ENCODE measurements around the gene BRD7. TPM values are rescaled to one million over a fixed set of nuclear protein-coding genes. Genes with fewer than 3 reads are reported as not detected.

The BRD7 gene
- total and polyA plus RNA-seq, 2 of the 13 experiments (the other 11 are each of a cell fraction or from before 2014, with no cell fraction given) = 82.3 to 149 TPM

GRCh38 chr16:50291719-50292565 lies 76.8 kb downstream of the BRD7 start (continued):
- TF ChIP-seq IRF1 (CRISPR knock-in tag; IDR thresholded peaks at IDR 0.05; ENCODE audit: low read depth) (no peak), ZUFSP (CRISPR knock-in tag; IDR thresholded peaks at IDR 0.05; ENCODE audit: borderline replicate concordance) (no peak), GMEB2 (CRISPR knock-in tag; IDR thresholded peaks at IDR 0.05; ENCODE audit: low read depth) (no peak), BCL3 (CRISPR knock-in tag; IDR thresholded peaks at IDR 0.05) (no peak; the same call in none of the 2 replicates), MED8 (CRISPR knock-in tag; IDR thresholded peaks at IDR 0.05; ENCODE audit: insufficient replicate concordance) (peak; percentile 59), PCBP2 (optimal IDR thresholded peaks at IDR 0.05; ENCODE audit: low read depth, low read length, poor library complexity, severe bottlenecking) (no peak), ZNF782 (CRISPR knock-in tag; IDR thresholded peaks at IDR 0.05; ENCODE audit: borderline replicate concordance) (peak; percentile 43; the same call in 1 of the 2 replicates), ZZZ3 (CRISPR knock-in tag; IDR thresholded peaks at IDR 0.05; ENCODE audit: borderline replicate concordance) (no peak; the same call in 1 of the 2 replicates), USF2 (IDR thresholded peaks at IDR 0.05; ENCODE audit: low read depth, low read length) (no peak), USF2 (CRISPR knock-in tag; IDR thresholded peaks at IDR 0.05; ENCODE audit: borderline replicate concordance) (no peak), RORA (CRISPR knock-in tag; IDR thresholded peaks at IDR 0.05) (no peak), ZNF382 (CRISPR knock-in tag; IDR thresholded peaks at IDR 0.05; ENCODE audit: borderline replicate concordance) (no peak), ARNTL (CRISPR knock-in tag; IDR thresholded peaks at IDR 0.05) (peak; percentile 76; the same call in 1 of the 2 replicates), POGK (CRISPR knock-in tag; conservative IDR thresholded peaks at IDR 0.05) (no peak), TARDBP (CRISPR knock-in tag; IDR thresholded peaks at IDR 0.05) (peak; percentile 72; the same call in 1 of the 2 replicates), IKZF5 (CRISPR knock-in tag; IDR thresholded peaks at IDR 0.05) (peak; percentile 79)

All from HepG2 (cell line).